ENCODE data around the gene CHCHD6. TPM values are rescaled to one million over a fixed set of nuclear protein-coding genes. Genes with fewer than 3 reads are reported as not detected.

CHCHD6 gene, protein sequence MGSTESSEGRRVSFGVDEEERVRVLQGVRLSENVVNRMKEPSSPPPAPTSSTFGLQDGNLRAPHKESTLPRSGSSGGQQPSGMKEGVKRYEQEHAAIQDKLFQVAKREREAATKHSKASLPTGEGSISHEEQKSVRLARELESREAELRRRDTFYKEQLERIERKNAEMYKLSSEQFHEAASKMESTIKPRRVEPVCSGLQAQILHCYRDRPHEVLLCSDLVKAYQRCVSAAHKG
- total RNA-seq = 9.1 and 15.5 TPM in 2 replicates

DNA sequence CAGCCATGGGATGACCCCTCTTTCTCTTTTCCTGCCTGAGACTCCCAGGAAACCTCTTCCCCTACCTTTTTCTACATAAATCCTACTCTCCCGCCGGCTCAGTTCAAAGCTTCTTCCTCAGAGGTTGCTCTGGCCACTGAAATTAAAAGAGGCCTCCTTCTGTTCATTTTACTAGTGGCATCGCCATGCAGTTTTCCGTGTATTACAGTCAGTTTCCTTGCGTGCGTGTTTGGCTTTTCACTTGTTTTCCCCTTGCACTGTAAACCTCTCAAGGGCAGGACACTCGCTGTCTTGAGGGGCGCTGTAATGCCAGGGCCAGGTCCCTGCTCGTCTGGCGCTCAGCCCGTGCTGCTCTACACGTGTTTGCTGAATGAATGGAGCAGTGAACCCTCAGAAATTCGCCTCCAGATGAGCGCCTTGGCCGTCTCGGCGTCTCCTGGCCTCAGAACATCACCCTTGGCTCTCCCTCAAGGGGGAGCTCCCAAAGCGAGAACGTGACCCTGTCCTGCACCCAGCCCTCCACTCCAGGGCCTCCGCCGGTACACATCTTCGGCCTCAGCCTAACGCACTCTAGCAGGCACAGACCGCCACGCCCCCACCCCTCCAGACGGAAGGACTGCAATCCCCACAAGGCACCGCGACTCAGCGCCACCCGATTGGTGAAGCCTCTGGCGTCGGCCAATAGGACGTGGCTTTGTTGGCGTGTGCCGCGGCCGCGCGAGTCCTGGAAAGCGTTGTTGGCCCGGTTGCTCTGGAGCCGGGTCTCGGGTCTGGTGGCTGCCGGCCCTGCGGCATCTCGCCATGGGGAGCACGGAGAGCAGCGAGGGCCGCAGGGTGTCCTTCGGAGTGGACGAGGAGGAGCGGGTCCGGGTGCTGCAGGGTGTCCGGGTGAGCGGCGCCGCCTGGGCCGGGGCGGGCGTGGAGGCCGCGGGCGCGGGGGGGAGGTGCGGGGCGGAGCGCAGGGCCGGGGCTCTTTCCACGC, at the start of gene CHCHD6:
CHCHD6 (plus strand) TSS at position 729 of the 982 bp plus-strand sequence; CDS start at position 802, 73 bp downstream.
- TF ChIP-seq, protein P1, sequence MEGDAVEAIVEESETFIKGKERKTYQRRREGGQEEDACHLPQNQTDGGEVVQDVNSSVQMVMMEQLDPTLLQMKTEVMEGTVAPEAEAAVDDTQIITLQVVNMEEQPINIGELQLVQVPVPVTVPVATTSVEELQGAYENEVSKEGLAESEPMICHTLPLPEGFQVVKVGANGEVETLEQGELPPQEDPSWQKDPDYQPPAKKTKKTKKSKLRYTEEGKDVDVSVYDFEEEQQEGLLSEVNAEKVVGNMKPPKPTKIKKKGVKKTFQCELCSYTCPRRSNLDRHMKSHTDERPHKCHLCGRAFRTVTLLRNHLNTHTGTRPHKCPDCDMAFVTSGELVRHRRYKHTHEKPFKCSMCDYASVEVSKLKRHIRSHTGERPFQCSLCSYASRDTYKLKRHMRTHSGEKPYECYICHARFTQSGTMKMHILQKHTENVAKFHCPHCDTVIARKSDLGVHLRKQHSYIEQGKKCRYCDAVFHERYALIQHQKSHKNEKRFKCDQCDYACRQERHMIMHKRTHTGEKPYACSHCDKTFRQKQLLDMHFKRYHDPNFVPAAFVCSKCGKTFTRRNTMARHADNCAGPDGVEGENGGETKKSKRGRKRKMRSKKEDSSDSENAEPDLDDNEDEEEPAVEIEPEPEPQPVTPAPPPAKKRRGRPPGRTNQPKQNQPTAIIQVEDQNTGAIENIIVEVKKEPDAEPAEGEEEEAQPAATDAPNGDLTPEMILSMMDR (IDR thresholded peaks at IDR 0.05; ENCODE audit: insufficient read depth, low read depth, low read length) = peak; percentile 20
- DNase-seq (ENCODE audit: low read depth) = peak; percentile 95
- peak within 1 kb of the TSS; percentile 73 for H3K4me3 ChIP-seq (ENCODE audit: low read depth, low read length)

DNA sequence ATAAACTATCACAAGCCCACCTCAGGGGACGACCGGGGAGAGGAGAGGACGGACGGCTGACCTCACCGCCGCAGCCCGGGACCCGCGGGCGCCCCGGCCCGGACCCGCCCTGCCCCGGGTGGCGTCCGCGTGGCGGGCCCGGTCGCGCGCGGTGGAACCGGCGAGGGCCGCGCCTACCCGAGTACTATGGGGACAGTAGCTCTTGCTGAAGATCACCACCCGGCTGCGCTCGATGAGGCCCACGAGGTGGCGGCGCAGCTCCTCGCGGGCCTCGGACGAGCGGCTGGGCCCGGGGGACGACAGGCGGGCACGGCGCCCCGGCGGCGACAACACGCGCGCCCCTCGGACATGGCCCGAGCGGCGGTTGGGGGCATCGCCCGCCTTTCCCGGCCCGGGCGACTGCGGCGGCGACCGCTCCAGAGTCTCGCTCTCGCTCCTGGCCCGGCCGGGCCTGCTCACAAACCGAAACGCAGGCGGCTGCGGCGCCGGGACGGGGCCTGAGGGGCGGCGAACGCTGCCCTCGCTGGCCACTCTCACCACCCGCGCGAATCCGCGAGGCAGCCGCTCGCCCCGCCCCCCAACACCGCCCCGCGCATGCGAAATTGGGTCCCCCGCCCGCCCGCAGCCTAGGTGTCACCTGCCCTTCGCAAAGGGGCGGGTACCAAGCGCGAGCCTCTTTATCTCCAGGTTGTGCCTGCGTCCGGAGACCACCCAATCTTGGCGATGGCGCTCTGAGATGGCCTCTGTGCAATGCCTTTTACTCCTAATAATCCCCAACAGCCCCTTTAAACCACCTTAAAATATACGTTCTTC, 49.3 kb upstream of the CHCHD6 start, which contains the start of gene TXNRD3:
TXNRD3 (minus strand) TSS at position 554 of the 813 bp plus-strand sequence.
- DNase-seq (ENCODE audit: low read depth) = peak; percentile 62
- H3K4me3 ChIP-seq (ENCODE audit: low read depth, low read length) = peak within 1 kb of the TSS; percentile 61
- TF ChIP-seq, protein P1 (IDR thresholded peaks at IDR 0.05; ENCODE audit: insufficient read depth, low read depth, low read length) = no peak

DNA sequence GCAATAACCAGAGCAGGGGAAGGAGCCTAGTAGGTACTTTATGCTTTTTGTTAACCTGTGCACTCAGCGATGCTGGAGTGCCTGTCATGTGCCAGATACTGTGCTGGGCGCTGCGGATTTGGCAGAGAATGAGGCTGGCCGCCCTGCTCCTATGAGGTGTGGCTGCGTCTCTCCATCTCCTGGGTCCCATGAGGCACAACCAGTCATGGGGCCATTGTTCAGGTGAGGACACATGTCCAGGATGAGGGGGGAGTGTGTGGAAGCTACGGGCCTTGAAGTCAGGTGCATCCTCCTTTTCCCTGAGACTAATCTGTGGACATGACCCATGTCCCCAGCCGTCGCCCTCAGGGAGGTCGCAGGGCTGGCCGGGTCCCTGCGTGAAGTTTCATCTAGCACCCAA, 48.2 kb upstream of the CHCHD6 start:
- no peak for DNase-seq (ENCODE audit: low read depth)
- no peak overlapping the region for H3K4me3 ChIP-seq (ENCODE audit: low read depth, low read length)
- TF ChIP-seq, protein P1 (IDR thresholded peaks at IDR 0.05; ENCODE audit: insufficient read depth, low read depth, low read length) = no peak

DNA sequence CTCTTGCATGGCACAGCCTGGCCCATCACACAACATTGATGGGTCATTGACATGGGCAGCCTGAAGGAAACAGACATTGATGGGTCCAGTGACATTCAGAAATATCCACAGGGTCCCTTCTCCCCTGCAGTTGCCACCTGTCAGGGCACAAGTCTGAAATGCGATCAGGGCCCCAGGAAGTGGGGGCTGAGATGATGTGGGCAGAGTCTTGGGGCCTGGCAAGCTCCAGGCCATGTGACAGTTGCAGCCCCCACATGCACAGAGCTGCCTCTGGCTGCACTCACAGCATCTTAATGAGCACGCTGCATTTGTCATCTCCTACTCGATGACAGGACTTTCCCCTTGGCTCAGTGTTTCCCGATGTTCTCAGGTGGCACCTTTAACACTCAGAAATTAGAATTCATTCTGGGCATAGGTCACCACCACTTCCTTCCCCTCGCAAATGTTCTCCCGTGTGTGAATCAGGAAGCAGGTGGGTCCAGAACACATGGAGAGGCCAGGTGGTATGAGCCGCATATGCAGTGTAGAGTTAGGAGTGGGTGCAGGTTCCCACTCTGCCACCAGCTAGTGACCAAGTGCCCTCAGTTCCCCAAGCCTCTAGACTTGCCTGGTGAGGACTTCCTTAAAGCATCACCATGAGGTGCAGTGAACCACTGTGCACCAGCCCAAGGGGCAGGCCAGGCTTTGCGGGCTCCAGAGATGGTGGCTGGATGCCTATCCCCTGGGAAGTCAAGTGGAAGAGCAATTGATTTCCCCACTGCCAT, 47.5 kb upstream of the CHCHD6 start:
- no peak for DNase-seq (ENCODE audit: low read depth)
- TF ChIP-seq, protein P1 (IDR thresholded peaks at IDR 0.05; ENCODE audit: insufficient read depth, low read depth, low read length) = no peak
- H3K4me3 ChIP-seq (ENCODE audit: low read depth, low read length) = no peak overlapping the region

DNA sequence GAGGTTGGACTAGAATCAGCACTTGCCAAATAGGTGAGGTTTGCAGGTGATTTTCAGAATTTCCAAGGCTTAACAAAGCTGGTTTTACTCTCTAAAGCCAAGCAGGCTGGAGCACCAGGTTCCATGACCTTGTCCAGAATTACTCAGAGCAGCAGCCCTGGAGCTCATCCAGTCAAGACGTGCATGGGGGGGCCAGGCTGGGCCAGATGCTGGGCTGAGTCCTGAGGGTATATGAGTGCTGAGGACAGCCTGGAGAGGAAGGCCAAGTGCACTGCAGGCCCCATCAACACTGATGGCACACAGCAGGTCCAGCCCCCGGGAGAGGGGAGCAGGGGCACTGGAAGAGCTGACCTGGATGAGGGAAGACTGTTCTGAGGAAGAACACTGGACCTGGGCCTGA, 46.1 kb upstream of the CHCHD6 start:
- DNase-seq (ENCODE audit: low read depth) = no peak
- TF ChIP-seq, protein P1 (IDR thresholded peaks at IDR 0.05; ENCODE audit: insufficient read depth, low read depth, low read length) = no peak
- H3K4me3 ChIP-seq (ENCODE audit: low read depth, low read length) = no peak overlapping the region

DNA sequence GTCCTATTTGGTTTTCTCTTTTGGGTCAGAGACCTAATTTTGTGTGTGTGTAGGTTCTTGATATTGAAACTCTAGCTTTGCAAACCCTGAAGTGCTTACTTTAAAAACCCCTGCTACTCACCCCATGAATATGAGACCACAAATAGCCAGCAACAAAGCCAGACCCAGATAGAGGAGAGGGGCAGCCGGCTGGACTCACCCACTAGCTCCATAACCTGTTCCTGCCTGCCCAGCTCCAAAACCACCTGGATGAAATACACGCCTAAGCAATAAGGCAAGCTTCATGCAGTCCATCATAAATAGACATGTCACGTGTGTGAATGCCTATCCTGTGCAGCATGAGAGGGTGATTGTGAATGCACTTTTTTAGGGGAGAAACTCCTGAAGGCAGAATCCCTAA, 45.5 kb upstream of the CHCHD6 start:
- TF ChIP-seq, protein P1 (IDR thresholded peaks at IDR 0.05; ENCODE audit: insufficient read depth, low read depth, low read length) = no peak
- H3K4me3 ChIP-seq (ENCODE audit: low read depth, low read length) = no peak overlapping the region
- DNase-seq (ENCODE audit: low read depth) = no peak

Measured in fibroblast of villous mesenchyme (primary cell).